HG02623 (cell line): Measurements from ENCODE around the gene TWSG1.

ENCODE experiments used
- ATAC-seq: cut with Tn5 transposase; IDR thresholded peaks from one replicate; pipeline ENCODE4 v1.9.1; 2021; ENCODE audit warnings: moderate library complexity; ENCODE audit not compliant: unreplicated experiment

Gene TWSG1

DNA sequence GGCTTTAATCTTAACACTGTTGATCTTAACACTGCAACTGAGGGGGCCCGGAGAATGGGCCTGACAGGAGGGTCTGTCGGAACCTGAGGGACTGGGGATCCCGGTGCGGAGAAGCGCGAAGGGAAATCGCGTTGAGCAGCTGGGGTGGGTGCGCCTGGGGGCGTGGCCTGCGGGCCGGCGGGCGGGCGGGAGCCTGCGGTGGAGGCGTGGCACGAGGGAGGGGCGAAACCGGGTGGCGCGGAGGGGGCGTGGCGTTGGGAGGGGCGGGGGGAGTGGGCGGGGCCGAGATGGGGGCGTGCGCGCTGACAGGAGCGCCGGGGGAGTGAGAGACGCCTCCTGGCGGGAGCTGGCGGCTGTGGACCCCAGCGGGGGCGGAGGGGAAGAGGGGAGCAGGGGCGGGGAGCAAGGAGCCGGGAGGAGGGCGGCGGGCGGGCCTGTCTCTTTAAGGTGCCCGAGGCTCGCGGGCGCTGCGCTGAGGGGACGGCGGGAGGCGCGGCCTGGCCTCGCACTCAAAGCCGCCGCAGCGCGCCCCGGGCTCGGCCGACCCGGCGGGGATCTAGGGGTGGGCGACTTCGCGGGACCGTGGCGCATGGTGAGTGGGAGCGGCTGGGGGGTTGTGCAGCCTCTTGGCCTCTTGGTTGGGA lies at the start of gene TWSG1:
TSS of gene TWSG1 (plus strand) at position 445 of the 644 bp plus-strand sequence. CDS start 2,457 bp downstream, outside the sequence.
- ATAC-seq: peak; percentile 76

DNA sequence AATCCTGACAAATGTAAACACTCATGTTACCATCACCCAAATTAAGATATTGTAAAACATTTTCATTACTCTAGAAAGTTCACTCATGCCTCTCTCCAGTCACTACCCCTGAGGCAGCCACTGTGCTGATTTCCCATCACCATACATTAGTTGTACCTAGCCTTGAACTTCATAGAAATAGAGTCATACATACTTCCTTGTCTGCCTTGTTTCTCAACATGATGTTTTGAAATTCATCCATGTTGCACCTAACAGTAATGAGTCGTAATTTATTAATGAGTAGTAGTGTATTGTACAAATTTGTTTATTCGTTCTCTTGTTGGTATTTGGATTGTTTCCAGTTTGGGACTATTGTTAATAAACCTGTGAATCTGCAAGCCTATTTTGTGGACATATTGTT lies 49.0 kb upstream of the TWSG1 start:
- no peak for ATAC-seq

DNA sequence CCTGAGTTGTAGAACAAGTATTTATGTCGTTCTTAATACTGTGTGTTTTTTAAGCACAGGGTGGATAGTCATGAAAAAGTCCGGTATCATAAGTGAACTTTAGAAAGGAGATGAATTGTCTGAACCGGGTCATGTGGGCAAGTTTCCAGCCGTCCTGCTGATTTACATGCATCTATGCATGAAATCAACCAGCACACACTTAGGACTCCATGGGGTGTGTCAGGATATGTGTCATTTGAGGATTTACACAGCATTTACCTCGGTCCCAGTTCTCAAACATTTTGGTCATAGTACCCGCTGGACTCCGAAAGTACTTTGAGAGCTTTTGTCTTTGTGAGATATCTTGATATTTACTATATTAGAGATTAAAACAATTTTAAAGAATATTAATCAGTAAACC lies 47.5 kb upstream of the TWSG1 start:
- ATAC-seq: no peak

DNA sequence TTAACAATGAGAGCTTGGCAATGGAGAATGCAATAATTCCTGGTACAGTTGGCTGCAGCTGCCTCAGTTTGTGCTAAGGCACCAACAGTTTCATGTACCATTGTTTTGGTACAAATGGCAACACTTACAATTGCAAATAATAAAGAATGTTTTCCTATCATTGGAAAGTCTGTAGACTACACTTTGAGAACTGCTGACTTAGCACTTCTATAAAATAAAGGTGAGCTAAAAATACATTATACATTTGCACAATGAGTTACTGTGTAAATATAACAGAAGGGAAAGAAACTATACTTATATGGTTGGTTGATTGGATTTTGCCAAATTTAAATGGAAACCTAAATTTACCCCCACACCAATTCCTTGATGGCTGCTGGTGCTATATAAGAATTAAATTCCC lies 44.9 kb upstream of the TWSG1 start:
- ATAC-seq: no peak

DNA sequence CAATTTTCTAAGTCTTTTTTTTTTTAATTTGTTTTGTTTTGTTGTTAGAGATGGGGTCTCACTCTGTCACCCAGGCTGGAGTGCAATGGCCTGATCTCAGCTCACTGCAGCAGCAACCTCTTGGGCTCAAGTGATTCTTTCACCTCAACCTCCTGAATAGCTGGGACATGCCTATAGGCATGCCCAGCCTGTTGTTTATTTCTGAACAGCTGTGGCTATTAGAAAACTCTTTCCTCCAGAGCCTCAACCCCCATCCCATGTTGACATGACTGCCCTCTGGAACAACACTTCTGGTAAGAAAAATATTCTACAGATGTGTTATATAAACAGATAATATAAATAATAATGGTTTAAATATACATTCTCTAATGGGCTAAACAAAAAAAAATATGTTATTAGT lies 44.4 kb upstream of the TWSG1 start:
- ATAC-seq: no peak

DNA sequence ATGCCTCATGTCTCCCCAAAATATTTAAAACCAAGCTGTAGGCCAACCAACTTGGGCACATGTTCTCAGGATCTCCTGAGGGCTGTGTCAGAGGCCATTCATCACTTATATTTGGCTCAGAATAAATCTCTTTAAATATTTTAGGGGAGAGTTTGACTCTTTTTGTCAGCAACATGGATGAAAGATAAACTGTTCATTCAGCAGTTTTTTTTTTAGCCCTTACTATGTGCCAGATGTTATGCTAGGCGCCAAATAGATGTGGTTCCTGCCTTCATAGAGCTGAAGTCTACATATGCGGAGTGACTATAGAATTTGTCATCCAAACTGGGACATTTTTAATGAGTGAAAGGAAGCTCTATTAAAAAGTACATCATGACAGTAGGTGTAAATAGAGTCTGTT lies 42.5 kb upstream of the TWSG1 start:
- no peak for ATAC-seq

DNA sequence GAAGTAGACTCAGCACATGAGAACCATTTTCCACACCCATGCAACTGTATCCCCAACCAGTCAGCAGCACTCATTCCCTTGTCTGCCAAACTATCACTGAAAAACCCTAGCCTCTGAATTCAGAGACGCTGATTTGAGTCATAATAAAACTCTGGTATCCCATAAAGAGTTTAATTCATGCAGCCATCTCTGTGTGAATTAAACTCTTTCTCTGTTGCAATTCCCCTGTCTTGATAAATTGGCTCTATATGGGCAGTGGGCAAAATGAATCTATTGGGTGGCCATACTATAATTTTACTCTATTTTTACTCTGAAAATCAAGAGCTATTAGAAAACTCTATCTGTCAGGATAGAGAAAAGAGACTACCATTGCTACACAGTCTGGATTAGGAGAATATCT lies 40.6 kb upstream of the TWSG1 start:
- ATAC-seq: no peak

DNA sequence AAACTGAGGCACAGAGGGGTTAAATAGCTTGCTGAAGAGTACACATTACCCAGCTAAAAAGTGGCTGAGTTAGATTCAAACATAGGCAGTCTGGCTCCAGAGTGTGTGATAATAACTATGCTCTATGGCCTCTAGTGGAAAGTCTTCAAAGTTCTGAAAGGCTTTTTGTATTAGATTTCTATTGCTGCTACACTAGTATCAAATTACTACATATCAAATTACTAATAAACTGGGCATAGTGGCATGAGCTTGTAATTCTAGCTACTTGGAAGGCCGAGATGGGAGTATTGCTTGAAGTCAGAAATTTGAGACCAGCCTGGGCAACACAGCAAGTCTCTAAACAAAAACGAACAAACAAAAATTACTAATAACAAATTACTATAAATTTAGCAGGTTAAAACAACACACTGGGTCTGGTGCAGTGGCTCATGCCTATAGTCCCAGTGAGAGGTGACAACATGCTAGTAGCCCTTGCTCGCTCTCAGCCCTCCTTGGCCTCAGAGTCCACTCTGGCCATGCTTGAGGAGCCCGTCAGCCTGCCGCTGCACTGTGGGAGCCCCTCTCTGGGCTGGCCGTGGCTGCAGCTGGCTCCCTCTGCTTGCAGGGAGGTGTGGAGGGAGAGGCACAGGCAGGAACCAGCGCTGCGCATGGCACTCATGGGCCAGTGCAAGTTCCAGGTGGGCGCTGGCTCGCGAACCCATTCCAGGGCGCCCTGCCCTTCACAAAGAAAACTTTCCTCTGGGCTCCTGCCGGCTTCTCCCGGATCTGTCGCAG lies 38.2 kb upstream of the TWSG1 start:
- no peak for ATAC-seq

DNA sequence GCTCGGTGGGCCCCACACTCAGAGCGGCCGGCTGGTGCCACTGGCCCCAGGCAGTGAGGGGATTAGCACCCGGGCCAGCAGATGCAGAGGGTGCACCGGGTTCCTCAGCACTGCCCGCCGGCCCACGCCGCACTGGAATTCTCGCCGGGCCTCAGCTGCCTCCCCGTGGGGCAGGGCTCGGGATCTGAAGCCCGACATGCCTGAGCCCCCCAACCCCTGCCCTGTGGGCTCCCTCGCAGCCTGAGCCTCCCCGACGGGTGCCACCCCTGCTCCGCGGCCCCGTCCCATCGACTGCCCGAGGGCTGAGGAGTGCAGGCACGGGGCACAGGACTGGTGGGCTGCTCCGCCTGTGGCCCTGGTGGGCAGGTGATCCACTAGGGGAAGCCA lies 37.6 kb upstream of the TWSG1 start:
- ATAC-seq: no peak

DNA sequence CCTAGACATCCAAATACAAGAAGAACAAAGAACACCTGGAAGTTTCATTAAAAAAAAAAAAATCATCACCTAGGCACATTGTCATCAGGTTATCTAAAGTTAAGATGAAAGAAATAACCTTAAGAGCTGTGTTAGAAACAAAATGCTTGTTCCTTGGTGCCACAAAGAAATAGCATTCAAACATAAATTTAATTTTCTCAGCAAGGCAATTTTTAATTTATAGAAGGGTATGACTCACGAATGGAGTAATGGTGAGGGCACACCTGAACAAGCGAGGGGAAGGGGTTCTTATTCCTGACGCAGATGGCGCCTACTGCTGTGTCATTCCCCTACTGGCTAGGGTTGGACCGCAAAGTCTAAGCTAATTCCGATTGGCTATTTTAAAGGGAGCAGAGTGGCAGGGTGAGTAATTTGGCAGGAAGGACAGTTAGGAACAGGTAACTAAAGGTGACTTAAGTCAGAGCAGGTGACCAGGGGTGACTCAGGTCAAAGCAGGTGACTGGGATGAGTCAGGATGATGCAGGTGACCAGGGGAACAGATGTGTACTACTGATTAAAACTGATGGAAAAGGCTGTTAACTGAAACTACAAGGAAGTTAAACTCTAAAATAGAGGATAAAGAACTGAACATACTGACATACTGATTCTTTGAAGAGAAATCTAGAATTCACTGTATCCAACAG lies 30.0 kb upstream of the TWSG1 start:
- no peak for ATAC-seq

DNA sequence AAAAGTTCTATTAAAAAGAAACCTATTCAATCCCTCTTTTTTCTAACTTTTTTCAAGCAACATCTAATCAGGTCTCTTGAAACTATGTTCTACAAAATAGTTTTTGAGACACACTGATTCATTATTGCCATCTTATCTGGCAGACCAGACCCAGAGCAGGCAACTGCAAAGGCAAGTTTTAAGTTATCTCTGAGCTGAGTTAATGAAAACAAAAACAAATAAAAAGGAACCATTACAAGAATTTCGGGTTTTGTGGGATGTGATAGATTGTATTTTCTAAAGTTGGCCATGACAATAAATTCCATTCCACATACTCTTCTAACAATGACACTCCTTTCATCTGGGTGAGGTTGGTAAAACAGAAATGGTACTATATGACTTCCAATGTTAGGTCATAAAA lies 15.2 kb upstream of the TWSG1 start:
- ATAC-seq: no peak

DNA sequence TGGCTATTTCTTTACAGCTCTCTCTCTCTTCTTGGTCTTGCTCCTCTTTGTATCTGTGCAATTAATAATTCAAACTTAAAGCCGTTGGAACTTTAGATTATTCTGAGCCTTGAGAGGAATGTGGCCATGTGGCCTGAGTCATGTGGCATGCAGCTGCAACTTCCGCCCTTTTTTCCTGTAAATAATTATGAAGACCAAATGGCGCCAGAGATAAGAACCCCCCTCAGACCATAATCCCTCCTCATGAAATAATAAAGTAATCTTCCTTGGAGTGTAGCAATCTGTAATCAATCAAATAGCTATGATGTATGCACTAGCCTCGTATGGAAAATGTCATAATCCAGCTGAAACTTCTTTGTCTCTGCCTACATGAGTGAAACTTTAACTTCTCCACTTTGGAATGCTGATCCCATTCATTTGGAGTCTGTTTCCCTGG lies 13.5 kb upstream of the TWSG1 start:
- no peak for ATAC-seq

DNA sequence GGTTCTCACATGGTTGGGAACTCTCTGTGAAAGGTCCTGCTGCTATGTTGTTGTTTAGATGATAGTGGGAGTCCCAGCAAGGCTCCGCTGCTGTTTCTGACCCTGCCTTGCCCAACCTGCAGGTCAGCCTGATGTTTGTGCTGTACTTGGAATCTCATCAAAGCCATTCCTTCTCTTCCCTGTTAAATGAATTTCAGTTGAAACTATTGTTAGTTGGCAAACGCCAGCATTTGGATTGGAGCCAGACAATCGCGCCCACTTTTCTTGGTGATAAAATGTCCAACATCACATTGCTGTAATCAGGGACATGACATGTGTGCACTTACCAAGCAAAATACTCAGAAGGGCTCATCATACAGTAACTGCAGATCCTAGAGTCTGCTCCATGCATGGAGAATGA lies 12.8 kb upstream of the TWSG1 start:
- no peak for ATAC-seq

DNA sequence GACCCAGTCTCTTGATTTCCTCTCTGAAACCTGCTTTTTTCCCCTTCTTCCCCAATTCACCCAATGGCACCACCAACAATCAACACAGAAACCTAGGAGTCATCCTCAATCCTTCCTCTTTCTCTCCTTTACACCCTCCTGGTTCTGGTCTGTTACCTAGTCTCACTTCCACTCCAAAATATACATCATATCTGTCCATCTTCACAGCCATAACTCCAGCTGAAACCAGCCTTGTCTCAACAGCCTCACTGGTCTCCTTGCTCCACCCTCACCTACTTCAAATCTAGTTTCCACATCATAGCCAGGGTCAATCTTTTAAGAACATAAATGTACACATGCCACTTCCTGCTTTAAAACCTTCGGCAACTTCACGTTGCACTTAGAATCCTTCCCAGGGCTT lies 11.8 kb upstream of the TWSG1 start:
- no peak for ATAC-seq

DNA sequence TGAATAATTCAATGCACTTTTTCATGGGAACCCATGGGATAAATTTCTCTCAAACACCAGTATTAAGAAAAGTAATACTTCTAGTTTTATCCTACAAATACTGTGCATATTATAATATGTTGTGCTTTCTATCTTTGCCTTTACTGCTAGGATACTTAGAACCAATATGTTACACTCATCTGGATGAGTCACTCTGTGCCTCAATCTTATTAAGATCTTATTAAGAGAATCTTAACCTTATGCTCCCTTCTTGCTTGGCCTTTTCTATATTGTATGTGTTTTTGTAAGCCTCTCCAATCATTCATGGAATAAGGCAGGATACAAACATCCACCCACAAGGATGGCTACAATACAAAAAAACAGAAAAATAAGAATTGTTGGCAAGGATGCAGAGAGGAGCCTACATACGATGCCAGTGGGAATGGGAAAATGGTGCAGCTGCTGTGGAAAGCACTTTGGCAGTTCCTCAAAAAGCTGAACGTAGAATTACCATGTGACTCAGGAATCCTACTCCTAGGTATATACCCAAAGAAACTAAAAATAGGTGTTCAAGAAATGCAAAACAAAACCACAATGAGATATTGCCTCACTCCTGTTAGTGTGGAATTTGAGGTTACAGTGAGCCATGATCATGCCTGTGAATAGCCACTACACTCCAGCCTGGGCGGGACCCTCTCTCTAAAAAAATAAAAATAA lies 10.7 kb upstream of the TWSG1 start:
- ATAC-seq: no peak

DNA sequence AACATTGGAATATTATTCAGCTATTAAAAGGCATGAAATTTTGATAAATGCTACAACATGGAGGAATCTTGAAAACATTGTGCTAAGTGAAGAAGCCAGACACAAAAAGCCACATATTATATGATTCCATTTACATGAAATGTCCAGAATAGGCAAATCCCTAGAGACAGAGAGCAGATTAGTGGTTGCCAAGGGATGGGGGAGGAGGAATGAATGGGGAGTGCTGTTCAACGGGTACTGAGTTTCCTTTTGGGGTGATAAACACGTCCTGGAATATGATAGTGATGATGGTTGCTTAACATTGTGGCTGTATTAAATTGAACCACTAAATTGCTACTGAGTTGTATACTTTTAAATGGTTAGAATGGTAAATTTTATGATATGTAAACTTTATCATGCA lies 8.9 kb upstream of the TWSG1 start:
- ATAC-seq: no peak

DNA sequence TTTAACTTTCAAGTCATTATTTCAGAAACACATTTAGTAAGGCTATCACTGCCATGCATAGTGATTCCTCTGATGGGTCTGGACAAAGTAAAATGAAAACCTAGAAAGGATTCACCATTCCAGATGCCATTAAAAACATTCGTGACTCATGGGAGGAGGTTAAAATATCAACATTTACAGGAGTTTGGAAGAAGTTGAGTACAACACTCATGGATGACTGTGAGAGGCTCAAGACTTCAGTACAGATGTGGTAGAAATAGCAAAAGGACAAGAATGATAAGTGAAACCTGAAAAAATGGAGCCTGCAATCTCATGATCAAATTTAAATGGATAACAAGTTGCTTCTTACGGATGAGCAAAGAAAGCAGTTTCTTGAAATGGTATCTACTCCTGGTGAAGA lies 5.8 kb upstream of the TWSG1 start:
- no peak for ATAC-seq

DNA sequence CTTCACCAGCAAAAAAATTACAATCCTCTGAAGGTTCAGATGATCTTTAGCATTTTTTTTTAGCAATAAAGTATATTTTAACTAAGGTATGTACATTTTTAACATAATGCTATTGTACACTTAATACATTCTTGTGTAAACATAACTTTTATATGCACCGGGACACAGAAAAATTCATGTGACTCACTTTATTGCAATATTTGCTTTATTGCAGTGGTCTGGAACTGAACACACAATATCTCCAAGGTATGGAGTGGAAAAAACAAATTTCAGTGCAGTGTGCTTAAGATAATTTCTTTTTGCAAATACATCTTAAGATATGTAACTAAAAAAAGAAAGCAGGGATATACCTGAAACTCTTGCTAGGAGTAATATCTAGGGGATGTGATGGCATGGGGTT lies 5.1 kb upstream of the TWSG1 start:
- no peak for ATAC-seq

DNA sequence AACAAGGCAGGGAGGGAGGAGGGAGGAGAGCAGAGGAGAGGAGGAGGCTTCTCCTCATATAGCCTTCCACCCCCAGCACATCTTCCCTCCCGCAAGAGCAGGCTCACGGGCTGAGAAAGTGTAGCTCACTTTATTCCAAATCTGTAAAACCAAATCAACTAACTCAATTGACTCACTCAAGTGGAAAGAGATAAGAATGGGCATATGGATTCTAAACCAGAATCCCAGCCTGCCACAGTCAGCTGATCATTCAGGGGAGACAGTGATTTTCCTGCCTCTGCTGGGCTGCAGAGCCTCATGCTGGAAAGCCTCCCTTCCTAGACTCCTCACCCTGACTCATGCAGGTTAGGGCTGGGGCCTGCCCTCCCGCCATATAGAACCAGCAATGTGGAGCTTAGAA lies 4.2 kb upstream of the TWSG1 start:
- ATAC-seq: no peak

DNA sequence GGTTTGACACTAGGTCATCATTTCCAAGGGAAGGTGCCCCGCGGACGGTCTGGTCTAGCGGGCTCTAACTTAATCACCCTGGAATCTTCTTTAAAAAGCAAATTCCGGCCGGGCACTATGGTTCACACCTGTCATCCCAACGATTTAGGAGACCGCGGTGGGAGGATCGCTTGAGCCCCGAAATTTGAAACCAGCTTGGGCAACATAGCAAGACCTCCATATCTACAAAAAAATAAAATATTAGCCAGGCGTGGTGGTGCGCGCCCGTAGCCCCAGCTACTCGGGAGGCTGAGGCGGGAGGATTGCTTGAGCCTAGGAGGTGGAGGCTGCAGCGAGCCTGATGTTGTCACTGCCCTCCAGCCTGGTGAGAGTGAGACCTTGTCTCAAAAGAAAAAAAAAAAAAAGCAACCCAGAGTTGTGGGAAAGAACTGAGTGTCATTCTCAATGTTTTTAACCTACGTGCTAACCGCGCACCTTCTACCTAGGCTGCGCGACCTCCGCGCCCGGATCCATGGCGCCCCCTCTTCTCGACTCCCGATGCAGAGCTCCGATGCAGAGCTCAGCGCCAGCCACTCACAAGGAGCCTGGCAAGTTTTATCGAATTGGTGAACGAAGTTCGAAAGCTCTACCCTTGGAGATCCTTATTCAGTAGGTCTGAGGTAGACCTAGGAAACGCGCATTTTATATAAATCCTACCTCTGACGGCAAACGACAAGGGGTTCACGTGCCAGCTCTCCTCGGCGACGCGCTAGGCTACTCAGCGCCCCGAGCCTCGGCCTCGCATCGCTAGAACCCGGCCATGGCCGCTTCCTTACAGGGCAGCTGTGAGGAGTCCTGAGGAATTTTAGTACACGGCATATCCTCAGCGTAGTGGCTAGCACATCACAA lies 888 bp upstream of the TWSG1 start:
- peak; percentile 34 for ATAC-seq
